ENCODE data around the gene FGF22.

GRCh38 chr19:648305-648704 lies 8.6 kb downstream of the FGF22 start:
- TF ChIP-seq, protein P1, sequence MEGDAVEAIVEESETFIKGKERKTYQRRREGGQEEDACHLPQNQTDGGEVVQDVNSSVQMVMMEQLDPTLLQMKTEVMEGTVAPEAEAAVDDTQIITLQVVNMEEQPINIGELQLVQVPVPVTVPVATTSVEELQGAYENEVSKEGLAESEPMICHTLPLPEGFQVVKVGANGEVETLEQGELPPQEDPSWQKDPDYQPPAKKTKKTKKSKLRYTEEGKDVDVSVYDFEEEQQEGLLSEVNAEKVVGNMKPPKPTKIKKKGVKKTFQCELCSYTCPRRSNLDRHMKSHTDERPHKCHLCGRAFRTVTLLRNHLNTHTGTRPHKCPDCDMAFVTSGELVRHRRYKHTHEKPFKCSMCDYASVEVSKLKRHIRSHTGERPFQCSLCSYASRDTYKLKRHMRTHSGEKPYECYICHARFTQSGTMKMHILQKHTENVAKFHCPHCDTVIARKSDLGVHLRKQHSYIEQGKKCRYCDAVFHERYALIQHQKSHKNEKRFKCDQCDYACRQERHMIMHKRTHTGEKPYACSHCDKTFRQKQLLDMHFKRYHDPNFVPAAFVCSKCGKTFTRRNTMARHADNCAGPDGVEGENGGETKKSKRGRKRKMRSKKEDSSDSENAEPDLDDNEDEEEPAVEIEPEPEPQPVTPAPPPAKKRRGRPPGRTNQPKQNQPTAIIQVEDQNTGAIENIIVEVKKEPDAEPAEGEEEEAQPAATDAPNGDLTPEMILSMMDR (IDR thresholded peaks at IDR 0.05) = no peak
- no peak for TF ChIP-seq POLR2A (IDR thresholded peaks at IDR 0.05)
